HG02970 (cell line): ENCODE data around the gene MAP3K1.

ENCODE experiments used
- ATAC-seq: cut with Tn5 transposase; IDR thresholded peaks from one replicate; pipeline ENCODE4 v1.9.1; 2021; ENCODE audit warnings: mild to moderate bottlenecking, moderate library complexity, moderate number of reproducible peaks; ENCODE audit not compliant: unreplicated experiment, low FRiP score

Gene MAP3K1

DNA sequence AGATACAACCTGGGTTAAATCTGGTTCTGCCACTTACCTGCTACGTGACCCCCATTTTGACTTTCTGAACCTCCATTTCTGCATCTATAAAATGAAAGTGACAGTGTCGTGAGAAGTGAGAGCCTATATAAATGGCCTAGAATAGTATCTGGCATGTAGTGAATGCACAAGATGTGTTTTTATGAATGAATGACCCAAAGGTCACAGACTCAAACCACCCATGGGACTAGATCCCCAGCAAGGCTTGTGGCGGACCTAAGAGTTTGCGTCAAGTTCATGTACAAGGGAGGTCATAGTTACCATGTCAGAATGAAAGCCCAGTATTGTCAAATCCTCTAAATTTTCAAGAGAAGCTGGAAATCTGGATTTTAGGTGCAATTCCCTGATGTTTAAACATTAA lies 82.9 kb downstream of the MAP3K1 start:
- no peak for ATAC-seq

DNA sequence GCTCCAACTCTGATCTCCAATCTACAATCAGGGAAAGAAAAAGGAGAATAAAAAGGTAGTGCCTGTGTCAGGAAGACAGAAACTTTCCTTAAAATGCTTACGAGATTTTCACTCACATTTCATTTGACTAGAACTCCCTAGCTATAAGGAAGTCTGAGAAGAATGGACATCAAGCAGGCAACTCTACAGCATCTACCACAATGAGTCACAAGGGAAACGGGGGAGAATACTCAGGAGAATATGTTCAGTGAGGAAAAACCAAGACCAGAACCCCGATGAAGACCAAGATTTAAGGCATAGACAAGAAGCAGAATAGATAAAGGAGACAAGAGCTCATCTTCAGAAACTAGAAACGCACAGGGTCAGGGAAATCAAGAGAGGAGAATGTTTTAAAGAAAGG lies 85.0 kb downstream of the MAP3K1 start:
- ATAC-seq: no peak

DNA sequence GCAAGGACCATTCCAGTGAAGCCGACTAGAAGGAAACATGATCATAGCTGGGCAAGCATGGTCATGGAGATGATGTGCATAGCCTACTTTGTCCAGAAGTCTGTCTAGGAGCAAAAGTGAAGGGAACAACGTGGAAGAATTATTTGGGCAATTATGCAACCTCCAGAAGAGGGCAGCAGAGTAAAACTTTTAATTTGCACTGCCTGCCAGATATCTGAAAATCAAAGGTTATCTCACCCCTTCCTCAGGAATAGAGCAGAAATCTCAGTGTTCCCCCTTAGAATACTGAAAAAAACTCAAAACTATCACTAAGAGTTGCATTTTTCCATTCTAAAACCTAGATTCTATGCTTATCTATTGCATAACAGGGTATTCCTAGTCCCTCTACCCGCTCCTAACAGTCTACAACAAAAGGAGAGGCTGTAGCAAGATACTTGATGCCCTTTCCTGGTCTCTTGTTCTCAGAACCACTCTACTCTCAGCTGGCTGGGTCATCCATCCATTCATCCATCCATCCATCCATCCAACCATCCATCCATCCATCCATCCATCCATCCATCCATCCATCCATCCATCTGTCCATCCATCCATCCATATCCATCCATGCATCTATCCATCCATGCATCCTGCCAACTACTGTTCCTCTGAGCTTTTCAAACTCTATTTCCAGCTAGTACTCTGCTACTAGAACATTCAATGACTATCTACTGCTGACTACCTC lies 85.7 kb downstream of the MAP3K1 start:
- no peak for ATAC-seq

DNA sequence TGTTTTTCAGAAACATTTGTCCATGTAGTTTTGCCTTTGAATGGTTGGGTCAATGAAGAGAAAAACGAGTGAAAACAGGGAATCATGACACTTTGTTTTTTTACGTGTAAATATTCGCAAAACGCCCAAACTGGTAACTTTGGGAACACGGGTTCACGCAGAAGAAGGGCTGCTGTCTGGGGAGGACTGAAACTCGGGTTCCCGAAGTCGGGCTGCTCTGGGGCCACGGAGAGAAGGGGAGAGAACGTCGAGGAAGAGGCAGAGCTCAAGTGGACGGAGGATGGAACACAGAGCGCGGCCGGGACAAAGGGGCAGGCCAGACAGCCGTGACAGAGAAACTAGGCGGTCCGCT lies 93.6 kb downstream of the MAP3K1 start:
- ATAC-seq: no peak

GRCh38 chr5:56909294-56910209 lies 94.2 kb downstream of the MAP3K1 start, which contains the start of gene SETD9:
TSS of gene SETD9 (plus strand) at chr5:56909596. CDS start at chr5:56909646, 50 bp downstream.
- peak; percentile 90 for ATAC-seq

DNA sequence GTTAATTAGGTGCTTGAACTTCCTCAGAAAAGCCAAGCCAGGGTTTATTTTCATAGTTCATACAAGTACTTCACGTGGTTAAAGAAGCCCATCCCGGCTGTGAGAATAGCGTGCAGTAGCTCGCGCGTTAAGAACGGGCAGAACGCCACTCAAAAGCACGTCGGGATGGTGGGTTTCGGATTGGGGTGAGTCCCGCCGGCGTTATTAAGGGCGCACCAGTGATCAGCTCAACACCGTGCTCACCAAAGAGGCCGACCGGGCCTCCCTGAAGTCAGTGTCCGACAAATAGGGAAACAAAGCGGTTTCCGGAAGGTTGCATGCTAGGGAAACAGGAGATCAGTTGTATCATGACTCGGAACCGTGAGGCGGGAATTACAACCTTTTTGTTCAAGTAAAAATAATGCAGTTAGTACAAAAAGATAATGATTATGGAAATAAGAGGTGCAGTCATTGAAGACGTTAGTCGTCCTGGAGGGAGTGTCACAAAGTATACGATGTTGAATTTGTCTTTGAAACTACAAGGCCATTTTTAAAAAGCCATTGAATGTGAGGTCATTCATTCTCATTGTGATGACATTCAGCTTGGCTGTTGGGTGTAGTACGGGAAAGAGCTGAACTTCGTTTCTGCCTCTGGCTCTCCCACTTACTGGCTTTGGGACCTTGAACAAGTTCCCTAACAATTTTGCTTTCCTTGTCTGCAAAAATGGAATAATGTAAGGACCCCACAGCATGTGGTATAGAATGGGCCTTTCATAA lies 95.0 kb downstream of the MAP3K1 start:
- peak; percentile 21 for ATAC-seq

- ATAC-seq: no peak
Measured at GRCh38 chr5:56913766-56914165, 98.4 kb downstream of the MAP3K1 start.

GRCh38 chr5:56914678-56915077 lies 99.3 kb downstream of the MAP3K1 start:
- ATAC-seq: no peak

- no peak for ATAC-seq
Measured at GRCh38 chr5:56917534-56917933, 102.2 kb downstream of the MAP3K1 start.

DNA sequence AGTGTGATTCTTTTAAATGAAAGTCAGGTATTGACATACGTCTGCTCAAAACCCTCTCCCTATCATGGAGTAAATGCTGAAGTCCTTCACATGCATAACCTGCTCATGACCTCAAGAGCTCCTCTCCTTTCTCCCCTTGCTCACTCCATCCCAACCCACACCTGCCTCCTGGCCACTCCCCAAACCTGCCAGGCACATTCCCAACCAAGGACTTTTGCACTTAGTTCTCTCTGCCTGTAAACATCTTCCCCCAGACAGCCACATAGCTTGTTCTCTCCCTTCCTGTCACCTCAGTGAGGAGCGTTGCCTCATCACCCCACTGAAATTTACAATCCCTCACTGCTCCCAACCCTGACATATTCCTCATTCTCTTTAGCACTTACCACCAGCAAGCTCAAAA lies 102.7 kb downstream of the MAP3K1 start:
- no peak for ATAC-seq

GRCh38 chr5:56919942-56920662 lies 104.8 kb downstream of the MAP3K1 start:
- ATAC-seq: no peak

DNA sequence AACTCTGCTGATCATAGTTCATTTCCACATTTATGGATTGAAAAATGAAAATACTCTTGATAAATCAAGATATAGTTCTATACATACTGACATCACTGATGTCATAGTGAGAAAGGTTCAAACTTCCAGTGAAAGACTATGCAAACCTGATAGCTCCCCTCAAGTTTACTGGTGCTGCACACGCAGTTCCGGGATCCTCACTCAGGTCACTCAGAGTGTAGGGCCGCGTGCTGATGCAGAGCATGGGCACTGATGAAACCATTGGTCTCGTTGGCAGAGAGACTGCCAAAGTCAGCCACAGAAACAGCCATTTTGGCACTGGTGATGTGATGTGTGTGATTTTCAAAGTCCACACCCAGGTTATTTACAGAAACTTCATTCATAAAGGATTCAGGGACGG lies 107.6 kb downstream of the MAP3K1 start:
- no peak for ATAC-seq

DNA sequence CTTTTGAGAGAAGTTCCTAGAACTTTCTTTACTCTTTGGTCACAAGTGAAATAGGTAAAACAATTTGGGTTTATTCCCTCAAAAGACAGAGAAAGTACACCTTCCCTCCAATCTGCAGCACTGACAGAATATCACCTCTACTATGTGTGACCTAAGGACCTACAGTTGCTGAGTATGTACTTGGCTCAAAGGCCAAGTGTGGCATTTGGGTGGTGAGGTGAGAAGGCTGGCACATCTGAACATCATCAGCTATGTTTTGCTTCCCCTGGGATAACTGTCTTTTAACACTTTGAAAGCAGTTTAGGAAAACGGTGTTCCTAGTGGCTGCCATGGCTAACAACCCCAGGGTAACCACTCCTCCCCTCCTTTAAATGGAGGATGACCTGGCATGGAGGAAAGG lies 119.0 kb downstream of the MAP3K1 start:
- ATAC-seq: no peak

DNA sequence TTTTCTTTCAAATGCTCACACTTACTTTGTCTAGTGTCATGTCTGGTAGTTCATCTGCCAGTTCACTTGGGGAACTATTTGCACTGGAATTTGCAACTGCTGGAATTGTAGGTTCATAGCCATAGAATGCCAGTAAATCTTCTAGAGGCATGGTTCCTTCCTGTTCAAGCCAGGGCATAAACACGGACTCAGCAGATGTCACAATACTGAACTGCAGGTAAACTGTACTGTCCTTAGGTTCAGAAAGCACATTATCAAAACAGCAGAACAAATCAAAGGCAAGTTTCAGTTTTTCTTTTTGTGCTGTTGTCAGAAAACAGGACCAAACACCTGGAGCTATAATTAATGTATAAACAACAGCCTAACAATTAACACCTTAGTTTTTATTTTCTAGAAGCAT lies 123.5 kb downstream of the MAP3K1 start:
- ATAC-seq: no peak

GRCh38 chr5:56941981-56942380 lies 126.6 kb downstream of the MAP3K1 start:
- no peak for ATAC-seq
